Fibroblast of skin of right biceps (primary cell): ENCODE results near the gene PLK3.
"Not testable (repeated sequence)": the region's sequence is repeated elsewhere in the genome, so short reads cannot be mapped to it uniquely, and the experiment has no call there.

ENCODE experiments used
- DNase-seq: peaks from one replicate; pipeline ENCODE4 v3.0.0-alpha.2; 2013

Gene PLK3

DNA sequence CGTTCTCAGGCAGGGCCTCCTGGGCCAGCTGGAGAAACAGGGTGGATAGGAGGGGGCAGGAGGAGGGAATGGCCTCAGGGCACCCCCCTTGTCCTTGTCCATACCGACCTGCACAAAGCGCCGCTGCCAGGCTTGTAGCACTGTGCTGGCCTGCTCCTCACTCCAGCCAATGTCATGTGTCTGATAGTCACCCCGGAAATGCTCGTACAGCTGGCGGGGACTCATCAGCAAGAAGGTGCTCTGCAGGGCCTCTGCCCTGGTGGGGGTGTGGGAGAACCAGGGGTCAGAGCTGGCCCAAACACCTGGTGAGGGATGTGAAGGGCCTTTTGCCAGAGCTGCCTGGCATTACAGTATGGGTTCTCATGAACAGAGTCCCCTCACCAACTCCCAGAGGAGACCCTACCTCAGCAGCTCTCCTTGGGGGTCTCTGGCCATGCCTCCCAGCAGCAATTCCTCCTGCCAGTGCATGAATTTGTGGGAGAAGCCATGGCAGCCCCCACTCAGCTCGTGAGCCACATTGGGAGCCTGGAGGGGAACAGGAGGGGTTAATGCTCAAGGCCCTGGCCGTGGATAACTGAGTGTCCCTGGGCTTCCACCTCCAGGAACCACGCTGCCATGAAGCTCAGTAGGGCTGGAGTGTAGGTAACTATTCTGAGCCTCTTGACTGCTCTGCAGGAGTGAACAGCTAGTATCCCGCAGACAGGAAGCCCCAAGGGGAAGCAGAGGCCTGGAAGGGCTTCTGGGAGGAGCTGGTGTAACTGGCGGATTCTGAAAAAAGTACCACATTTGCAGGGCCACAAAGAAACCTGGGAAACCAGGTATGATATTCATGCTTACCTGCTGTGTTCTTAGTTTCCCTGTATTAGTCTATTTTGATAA, 29.6 kb downstream of the PLK3 start:
- DNase-seq = no peak

DNA sequence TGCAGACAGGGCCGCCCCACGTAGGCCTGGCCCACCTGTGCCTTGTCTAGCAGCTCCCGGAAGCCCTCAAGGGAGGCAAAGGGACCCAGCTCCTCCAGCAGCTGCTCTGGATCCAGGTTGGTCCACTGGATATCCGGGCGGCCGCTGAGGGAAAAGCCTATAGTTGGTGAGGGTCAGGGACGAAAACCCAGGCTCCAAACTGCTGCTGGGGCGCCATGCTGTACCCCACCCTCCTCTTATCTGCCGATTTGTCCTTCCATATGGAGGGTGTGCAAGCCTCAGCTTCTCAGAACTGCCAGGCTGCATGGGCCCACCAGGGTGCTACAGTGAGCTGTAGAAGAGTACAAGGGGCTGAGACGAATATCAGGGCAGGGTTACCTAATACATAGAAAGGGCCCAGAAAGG, 30.7 kb downstream of the PLK3 start:
- DNase-seq = no peak

DNA sequence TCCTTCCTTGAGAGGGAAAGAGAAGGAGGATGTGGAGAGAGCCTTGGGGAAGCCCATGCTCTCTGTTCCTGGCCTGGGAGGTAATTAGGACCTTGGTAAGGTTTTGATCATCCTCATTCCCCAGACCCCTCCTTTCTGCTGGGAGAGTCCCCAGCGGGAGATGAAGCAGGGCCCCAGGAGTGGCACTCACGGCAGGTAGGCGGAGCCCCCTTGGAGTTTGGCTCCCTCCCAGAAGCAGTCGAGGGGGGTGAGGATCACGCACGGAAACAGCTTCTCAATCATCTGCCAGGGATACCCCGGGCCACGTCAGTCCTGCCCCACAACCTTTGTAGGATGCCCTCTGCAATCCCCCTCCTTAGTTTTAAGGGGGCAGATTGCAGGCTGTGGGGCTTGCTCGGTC, 31.3 kb downstream of the PLK3 start:
- no peak for DNase-seq

DNA sequence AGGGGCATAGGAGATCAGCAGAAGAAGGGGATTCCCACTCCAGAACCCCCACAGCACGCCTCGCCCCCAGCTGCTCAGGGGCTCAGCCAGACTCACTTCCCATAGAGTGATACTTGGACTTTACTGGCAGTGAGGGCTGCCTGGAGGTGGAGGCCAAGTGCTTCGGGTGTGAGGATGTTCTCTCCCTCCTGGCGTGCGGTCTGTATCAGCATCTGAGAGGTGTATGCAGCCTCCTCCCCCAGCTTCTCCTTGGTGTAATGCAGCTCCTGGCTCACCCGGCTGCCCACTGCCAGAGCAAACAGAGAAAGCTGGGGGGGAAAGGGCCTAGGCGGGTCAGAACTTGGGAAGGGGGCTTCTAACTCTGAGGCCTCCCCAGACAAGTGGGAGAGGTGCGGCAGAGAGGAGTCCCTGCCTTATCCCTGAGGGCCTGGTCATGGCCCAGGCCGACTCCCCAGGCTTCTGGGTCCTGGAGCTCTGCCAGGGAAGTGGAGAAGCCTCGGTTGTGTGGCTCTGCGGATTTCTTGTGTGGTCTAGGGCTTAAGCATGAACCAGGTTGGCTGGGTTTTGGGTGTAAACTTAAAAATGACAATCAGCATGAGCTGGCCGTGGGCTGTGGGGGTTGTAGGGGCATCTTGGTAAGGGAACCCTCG, 32.0 kb downstream of the PLK3 start:
- DNase-seq = no peak

DNA sequence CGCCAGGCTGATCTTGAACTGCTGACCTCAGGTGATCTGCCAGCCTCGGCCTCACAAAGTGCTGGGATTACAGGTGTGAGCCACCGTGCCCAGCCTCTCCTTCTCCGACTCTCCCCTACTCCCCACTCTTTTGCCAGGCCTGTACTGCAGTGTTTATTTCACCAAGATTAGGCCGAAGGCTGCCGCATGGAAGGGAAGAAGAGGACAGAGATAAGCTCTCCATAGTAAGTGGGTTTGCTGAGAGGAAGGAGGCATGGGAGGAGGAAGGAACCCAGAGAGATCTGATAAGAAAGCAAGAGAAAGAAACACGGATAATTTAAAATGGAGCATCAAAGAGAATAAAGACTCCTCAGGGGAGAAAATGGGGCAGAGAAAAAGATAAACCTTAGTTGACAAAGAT, 34.2 kb downstream of the PLK3 start:
- DNase-seq = no peak

DNA sequence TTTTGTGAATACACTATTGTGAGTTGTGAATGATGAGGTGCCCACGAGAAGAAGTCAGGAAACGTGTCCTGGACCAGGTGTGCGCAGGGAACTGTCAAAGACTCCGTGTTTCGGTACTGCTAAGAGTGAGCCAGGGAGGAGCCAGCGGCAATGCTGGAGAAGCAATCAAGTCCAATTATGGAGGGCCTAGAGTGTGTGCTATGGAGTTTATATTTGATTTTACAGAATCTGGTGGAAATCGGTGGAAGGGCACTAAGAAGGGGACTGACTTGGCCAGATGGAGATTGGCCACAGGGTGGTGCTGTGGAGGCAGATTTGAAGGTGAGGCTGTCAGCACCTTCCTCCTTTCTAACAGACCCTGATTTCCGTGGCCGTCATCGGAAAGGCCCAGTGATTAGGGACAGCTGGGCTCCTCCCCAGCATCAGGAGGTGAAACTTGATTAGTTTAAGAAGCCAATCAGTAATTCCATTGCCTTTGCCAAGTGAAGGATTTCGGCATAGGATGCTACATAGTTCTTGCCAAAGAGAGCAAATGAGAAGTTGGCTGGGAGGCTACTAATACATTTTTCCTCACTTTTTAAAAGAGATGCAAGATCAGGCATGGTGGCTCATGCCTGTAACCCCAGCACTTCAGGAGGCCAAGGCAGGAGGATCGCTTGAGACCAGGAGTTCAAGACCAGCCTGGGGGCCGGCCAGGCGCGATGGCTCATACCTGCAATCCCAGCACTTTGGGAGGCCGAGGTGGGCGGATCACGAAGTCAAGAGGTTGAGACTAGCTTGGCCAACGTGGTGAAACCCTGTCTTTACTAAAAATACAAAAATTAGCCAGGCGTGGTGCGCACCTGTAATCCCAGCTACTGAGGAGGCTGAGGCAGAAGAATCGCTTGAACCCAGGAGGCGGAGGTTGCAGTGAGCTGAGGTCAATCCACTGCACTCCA, 35.8 kb downstream of the PLK3 start:
- DNase-seq = peak; percentile 73

DNA sequence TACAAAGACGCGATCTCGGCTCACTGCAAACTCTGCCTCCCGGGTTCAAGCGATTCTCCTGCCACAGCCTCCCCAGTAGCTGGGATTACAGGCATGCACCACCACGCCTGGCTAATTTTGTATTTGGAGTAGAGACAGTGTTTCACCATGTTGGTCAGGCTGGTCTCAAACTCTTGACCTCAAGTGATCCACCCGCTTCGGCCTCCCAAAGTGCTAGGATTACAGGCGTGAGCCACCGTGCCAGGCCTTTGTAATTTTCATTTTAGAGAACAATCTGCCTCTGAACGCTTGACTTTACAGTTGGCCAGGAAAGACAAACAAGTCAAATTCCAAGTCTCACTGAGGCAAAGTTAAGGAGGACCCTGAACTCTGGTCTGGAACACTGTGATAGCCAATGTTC, 38.1 kb downstream of the PLK3 start:
- DNase-seq = not testable (repeated sequence)

DNA sequence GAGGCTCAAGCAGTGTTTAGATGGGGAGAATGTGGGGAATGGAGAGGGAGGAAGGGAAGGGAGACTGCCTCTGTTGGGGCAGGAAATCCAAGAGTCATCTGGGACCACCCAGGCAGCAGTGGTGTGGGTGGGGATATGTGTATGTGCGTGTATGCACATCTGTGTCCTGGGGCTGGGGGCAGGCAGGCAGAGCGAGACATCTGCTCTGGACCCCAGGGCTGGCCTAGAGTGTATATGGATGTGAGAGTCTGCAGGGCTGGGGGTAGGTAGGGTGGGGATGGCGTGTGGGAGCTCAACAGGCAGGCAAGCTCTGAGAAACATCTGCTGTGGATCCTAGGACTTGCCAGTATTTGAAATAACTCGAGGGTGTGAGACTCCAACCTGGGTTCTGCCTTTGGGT, 39.4 kb downstream of the PLK3 start:
- peak; percentile 36 for DNase-seq

DNA sequence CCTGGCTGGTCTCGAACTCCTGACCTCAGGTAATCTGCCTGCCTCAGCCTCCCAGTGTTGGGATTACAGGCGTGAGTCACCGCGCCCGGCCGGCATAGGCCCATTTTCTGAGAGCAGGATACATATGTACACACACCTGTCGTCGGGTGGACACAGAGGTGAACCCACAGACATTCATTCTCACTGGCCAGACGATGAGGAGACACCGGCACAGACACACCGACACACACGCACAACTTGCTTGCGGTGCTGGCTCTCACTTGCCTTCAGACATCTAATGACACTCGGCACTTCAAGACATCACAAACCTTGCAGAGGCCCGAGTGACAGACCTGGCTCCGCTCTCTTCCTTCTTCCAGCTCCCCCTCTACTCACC, 42.3 kb downstream of the PLK3 start:
- DNase-seq = no peak

DNA sequence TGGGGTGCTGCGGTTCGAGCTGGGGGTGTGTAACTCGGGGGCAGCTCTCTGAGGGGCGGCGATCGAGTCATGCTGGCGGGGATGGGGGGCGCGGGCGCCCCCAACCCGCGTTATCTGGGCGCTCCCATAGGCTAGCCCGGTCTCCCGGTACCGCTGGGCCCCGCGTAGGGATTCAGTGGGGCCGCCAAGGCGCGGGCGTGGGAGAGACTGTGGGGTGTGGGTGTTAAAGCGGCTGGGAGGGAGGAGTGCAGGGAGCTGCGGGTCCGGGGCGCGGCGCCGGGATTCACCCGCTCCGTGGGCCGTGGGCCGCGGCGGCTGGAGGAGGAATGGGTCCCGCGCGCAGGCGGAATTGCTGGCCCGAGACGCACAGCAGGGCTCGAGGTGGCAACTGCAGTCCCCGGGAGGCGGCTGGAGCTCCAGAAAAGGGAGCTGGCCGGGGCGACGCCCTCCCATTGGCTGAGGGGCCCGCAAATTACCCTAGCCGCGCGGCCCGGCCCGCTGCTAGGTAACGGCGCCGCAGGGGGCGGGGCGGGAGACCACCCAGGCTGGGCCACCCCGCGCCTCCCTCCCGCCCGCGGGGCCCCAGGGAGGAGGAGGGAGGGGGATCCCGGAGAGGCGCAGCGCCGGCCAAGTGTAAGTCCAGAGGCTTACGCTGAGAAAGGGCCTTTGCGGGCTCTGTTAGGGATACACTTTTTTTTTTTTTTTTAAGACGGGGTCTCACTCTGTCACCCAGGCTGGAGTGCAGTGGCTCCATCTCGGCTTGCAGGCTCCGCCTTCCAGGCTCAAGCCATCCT, 42.9 kb downstream of the PLK3 start, which contains the start of gene PTCH2:
TSS of gene PTCH2 (minus strand) at position 392 of the 794 bp plus-strand sequence. CDS start at position 71, 321 bp downstream.
- DNase-seq = peak; percentile 82

DNA sequence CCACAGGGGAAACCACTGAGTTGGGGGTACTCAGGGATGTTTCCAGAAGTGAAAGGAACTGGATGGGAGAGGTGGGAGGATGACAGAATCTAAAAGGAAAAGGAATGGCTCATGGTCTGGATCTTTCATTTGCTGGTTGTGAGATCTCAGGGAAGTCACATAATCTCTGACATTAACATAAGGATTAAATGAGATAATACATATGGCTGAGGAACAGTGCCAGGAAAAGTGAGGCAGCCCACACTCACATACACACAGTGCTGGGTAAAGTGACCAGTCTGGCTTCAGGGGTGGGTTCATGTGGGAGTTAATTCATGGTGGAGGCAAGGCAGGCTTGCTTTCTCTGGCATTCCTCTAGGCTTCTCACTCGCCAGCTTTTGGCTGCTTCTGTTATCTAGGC, 46.8 kb downstream of the PLK3 start:
- no peak for DNase-seq

DNA sequence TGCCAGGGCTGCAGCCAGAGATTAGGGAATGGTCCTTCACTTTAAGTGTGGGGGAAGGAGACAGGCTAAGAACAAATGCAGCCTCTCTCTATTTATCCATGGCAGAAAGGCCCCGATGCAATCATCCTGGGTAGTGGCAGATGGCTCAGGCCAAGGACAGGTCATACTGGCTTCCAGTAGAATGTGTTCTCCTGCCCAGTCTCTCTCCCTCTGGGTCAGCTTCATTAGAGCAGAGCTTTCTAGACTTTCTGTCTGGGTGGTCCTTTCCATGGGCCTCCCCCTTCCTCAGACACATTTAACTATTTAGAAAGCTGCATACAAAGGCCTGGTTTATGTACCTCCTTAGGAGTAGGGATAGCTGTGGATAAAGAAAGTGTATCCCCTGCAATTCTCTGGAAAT, 47.7 kb downstream of the PLK3 start:
- DNase-seq = no peak

DNA sequence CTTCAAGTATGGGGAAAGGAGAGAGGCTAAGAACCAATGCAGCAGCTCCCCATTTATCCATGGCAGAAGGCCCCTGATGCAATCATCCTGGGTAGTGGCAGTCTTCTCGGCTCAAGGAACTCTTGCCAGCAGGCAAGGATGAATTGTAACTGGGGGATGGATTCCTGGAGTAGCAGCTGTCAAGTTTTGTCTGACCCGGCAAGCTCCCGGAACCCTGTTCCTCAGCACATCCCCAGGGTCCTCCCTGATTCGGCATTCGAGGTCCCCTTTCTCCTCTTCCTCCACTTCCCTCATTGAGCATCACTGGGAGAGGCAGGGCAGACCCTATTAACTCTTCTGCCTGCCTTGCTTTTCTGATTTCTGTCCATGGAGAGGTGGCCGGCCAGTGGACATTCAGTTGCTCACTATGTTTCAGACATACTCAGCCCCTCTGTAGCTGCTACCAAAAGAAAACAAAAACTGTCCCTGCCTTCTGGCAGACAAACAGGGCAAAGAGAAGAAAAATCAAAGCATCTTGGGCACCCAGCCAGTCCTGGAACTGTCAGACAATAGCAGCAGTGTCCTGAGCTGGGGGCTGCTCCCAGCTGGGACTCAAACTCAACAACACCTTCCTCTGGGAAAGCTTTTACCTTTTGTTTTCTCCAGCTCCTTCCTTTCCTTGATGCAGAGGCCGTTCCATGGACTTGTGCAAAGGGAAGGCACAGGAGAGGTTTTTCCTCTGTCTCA, 48.4 kb downstream of the PLK3 start:
- no peak for DNase-seq

DNA sequence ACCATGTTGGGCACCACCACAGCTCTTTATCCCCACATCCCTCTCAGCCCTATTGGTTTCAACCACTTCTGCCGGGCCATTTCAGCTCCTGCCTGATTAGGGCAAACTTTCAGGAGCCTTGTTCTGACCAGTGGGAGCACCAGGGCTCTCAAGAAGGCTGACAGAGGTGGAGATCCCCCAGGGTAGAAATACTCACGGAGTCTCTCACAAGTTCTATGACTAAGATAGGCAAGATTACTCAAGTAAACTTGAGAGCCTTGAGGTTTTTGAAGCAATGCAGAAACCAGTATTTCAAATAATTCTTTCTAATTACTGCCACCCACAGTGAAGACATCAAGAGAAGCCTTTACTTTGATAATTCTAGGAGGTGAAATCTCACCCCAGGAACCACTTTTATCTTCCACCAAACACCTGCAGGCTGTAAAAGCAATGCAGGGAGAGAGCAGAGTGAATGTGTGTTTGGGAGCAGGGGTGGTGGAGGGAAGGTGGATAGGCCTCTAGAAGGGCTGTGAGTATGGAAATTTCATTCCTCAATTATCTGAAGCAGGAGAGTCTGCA, 49.5 kb downstream of the PLK3 start:
- no peak for DNase-seq

DNA sequence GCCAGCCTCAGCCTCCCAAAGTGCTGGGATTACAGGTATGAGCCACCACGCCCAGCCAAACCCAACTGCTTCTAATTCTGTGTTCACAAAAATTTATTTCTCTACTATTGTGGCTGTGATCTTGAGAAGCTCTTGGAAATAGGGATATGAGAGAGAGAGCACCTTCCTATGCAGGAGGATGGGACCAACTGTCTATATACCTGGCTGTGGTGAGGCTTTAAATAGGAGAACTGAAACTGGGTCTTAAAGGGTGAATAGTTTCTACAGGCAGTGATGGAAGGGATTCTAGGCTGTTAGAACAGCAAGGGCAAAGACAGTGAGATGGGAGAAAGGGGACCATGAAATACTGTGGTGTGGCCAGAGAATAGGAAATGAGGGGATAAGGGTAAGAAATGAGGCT, 51.1 kb downstream of the PLK3 start:
- DNase-seq = no peak

DNA sequence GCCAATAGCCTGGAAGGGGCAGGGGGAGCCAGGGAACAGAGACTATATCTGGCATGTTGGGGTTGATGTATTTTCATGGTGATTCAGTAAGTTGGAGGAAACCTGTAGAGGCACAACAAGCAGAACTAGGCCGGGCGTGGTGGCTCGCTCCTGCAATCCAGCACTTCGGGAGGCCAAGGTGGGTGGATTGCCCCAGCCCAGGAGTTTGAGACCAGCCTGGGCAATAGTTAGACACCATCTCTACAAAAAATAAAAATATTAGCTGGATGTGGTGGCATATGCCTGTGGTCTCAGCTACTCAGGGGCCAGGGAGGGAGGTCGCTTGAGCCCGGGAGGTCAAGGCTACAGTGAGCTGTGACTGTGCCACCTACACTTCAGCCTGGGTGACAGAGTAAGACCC, 53.0 kb downstream of the PLK3 start:
- no peak for DNase-seq

DNA sequence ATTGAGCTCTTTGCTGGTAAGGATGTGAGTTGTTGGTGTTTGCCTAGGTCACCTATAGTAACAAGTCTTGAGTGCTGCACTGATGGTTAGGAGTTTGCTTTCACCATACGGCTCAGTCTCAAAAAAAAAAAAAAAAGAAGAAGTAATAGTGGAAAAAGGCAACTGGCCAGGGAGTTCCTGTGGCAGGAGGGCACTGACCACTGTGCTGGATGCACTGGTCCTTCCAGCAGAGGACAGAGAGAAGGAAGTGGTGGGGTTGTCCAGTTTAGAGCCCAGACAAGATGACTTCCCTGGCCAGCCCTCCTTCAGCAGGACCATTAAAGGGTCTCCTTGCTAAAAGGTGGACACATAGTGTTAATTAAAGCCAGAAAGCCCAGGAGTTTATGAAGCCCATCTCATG, 54.8 kb downstream of the PLK3 start:
- no peak for DNase-seq
